Measurements from ENCODE around the gene LACTB. TPM values are rescaled to one million over a fixed set of nuclear protein-coding genes. Genes with fewer than 3 reads are reported as not detected.

Gene LACTB
- total and polyA plus RNA-seq, 10 of the 15 experiments (the other 5 are each of a cell fraction or from before 2014, with no cell fraction given), result 5.0 to 35.3 (median 16.6) TPM

DNA sequence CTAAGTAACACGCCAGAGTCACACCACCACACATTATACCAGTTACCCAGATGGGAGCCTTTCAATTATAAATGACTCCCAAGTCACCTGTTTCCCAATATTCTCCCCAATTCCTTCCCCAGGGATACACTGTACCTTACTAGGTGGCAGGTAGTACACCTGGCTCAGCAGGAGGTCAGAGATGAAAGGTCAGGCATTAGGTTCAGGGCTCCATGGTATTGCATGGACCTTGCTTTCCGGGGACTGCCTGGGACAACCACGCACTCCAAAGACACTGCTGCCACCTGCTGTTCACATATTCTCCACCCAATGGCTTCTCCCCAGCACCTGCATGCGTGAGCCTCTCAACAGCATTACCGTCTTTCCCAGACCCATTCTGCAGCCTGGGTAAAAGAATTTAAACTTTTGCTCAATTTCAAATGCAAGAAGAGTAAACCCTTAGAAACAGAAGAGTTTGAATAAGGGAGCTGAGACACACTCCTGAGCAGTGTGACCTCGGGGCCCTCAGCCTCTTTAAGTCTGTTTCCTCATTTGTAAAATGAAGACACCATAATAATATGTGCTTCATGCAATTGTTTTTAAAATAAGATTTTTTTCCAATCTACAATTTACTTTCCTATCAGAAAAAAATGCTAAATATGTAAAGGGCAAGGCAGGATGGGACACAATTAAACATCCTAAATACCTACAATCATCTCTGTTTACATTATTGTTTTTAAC is 28.0 kb upstream of the LACTB start (continued):
- TF ChIP-seq, protein P1, sequence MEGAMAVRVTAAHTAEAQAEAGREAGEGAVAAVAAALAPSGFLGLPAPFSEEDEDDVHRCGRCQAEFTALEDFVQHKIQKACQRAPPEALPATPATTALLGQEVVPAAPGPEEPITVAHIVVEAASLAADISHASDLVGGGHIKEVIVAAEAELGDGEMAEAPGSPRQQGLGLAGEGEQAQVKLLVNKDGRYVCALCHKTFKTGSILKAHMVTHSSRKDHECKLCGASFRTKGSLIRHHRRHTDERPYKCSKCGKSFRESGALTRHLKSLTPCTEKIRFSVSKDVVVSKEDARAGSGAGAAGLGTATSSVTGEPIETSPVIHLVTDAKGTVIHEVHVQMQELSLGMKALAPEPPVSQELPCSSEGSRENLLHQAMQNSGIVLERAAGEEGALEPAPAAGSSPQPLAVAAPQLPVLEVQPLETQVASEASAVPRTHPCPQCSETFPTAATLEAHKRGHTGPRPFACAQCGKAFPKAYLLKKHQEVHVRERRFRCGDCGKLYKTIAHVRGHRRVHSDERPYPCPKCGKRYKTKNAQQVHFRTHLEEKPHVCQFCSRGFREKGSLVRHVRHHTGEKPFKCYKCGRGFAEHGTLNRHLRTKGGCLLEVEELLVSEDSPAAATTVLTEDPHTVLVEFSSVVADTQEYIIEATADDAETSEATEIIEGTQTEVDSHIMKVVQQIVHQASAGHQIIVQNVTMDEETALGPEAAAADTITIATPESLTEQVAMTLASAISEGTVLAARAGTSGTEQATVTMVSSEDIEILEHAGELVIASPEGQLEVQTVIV (IDR thresholded peaks at IDR 0.05; ENCODE audit: borderline replicate concordance, partially characterized antibody), result no peak
- TF ChIP-seq SMC3 (IDR thresholded peaks at IDR 0.05; ENCODE audit: borderline replicate concordance, low read length), result peak; percentile 90; the same call in 1 of the 2 replicates
- no peak for TF ChIP-seq PML (IDR thresholded peaks at IDR 0.05; ENCODE audit: low read length)
- TF ChIP-seq ESRRA (IDR thresholded peaks at IDR 0.05; ENCODE audit: low read length), result no peak
- TF ChIP-seq SPI1 (IDR thresholded peaks at IDR 0.05; ENCODE audit: borderline replicate concordance, insufficient read depth, low read depth, low read length), result no peak
- no peak for TF ChIP-seq ZSCAN29 (IDR thresholded peaks at IDR 0.05)
- TF ChIP-seq, protein P2, sequence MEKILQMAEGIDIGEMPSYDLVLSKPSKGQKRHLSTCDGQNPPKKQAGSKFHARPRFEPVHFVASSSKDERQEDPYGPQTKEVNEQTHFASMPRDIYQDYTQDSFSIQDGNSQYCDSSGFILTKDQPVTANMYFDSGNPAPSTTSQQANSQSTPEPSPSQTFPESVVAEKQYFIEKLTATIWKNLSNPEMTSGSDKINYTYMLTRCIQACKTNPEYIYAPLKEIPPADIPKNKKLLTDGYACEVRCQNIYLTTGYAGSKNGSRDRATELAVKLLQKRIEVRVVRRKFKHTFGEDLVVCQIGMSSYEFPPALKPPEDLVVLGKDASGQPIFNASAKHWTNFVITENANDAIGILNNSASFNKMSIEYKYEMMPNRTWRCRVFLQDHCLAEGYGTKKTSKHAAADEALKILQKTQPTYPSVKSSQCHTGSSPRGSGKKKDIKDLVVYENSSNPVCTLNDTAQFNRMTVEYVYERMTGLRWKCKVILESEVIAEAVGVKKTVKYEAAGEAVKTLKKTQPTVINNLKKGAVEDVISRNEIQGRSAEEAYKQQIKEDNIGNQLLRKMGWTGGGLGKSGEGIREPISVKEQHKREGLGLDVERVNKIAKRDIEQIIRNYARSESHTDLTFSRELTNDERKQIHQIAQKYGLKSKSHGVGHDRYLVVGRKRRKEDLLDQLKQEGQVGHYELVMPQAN (conservative IDR thresholded peaks at IDR 0.05), result no peak
- TF ChIP-seq TBL1XR1 (IDR thresholded peaks at IDR 0.05; ENCODE audit: low read depth, low read length), result no peak
- TF ChIP-seq NBN (IDR thresholded peaks at IDR 0.05), result no peak
- no peak for TF ChIP-seq ZNF217 (IDR thresholded peaks at IDR 0.05)
- TF ChIP-seq, protein P3, sequence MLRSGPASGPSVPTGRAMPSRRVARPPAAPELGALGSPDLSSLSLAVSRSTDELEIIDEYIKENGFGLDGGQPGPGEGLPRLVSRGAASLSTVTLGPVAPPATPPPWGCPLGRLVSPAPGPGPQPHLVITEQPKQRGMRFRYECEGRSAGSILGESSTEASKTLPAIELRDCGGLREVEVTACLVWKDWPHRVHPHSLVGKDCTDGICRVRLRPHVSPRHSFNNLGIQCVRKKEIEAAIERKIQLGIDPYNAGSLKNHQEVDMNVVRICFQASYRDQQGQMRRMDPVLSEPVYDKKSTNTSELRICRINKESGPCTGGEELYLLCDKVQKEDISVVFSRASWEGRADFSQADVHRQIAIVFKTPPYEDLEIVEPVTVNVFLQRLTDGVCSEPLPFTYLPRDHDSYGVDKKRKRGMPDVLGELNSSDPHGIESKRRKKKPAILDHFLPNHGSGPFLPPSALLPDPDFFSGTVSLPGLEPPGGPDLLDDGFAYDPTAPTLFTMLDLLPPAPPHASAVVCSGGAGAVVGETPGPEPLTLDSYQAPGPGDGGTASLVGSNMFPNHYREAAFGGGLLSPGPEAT (IDR thresholded peaks at IDR 0.05; ENCODE audit: low read depth), result no peak
- TF ChIP-seq EED (IDR thresholded peaks at IDR 0.05; ENCODE audit: low read depth), result no peak
- TF ChIP-seq BMI1 (IDR thresholded peaks at IDR 0.05; ENCODE audit: borderline replicate concordance), result no peak
- TF ChIP-seq TCF3 (IDR thresholded peaks at IDR 0.05; ENCODE audit: borderline replicate concordance, insufficient read depth, low read depth, low read length), result no peak
- no peak for TF ChIP-seq EZH2 (IDR thresholded peaks at IDR 0.05; ENCODE audit: borderline replicate concordance, control insufficient read depth, low read depth, low read length)
- TF ChIP-seq, protein P4, sequence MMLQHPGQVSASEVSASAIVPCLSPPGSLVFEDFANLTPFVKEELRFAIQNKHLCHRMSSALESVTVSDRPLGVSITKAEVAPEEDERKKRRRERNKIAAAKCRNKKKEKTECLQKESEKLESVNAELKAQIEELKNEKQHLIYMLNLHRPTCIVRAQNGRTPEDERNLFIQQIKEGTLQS (IDR thresholded peaks at IDR 0.05; ENCODE audit: borderline replicate concordance, extremely low read depth, low read depth, low read length), result no peak
- TF ChIP-seq IKZF2 (IDR thresholded peaks at IDR 0.05), result 0 out of 4 replicates have a peak, but pooled peaks of 1 of the 2 experiments have one; percentile 10
- no peak for TF ChIP-seq MYB (IDR thresholded peaks at IDR 0.05; ENCODE audit: borderline replicate concordance, low read depth, low read length)
- no peak for TF ChIP-seq SREBF2 (IDR thresholded peaks at IDR 0.05; ENCODE audit: low read length)
- TF ChIP-seq, protein P5, sequence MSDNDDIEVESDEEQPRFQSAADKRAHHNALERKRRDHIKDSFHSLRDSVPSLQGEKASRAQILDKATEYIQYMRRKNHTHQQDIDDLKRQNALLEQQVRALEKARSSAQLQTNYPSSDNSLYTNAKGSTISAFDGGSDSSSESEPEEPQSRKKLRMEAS (IDR thresholded peaks at IDR 0.05; ENCODE audit: low read depth, low read length), result no peak
- TF ChIP-seq POU2F2 (IDR thresholded peaks at IDR 0.05; ENCODE audit: borderline replicate concordance, low read depth, low read length), result peak; percentile 63; the same call in 1 of the 3 replicates
- peak; percentile 89 for TF ChIP-seq YY1 (IDR thresholded peaks at IDR 0.05; ENCODE audit: low read depth, low read length)
- no peak for TF ChIP-seq SIN3A (IDR thresholded peaks at IDR 0.05; ENCODE audit: low read depth, low read length)
